GM12801 (cell line): ENCODE measurements around the gene ASB6.

Source experiments
- TF ChIP-seq, protein P1 (sequence below): IDR thresholded peaks from one replicate; pipeline ENCODE4 v1.5.1; 2011; ENCODE audit warnings: control low read depth; ENCODE audit not compliant: insufficient read length; ENCODE audit errors: extremely low read depth

Gene ASB6

GRCh38 chr9:129640871-129641749, 841 bp downstream of the ASB6 start:
- TF ChIP-seq, protein P1, sequence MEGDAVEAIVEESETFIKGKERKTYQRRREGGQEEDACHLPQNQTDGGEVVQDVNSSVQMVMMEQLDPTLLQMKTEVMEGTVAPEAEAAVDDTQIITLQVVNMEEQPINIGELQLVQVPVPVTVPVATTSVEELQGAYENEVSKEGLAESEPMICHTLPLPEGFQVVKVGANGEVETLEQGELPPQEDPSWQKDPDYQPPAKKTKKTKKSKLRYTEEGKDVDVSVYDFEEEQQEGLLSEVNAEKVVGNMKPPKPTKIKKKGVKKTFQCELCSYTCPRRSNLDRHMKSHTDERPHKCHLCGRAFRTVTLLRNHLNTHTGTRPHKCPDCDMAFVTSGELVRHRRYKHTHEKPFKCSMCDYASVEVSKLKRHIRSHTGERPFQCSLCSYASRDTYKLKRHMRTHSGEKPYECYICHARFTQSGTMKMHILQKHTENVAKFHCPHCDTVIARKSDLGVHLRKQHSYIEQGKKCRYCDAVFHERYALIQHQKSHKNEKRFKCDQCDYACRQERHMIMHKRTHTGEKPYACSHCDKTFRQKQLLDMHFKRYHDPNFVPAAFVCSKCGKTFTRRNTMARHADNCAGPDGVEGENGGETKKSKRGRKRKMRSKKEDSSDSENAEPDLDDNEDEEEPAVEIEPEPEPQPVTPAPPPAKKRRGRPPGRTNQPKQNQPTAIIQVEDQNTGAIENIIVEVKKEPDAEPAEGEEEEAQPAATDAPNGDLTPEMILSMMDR = no peak

DNA sequence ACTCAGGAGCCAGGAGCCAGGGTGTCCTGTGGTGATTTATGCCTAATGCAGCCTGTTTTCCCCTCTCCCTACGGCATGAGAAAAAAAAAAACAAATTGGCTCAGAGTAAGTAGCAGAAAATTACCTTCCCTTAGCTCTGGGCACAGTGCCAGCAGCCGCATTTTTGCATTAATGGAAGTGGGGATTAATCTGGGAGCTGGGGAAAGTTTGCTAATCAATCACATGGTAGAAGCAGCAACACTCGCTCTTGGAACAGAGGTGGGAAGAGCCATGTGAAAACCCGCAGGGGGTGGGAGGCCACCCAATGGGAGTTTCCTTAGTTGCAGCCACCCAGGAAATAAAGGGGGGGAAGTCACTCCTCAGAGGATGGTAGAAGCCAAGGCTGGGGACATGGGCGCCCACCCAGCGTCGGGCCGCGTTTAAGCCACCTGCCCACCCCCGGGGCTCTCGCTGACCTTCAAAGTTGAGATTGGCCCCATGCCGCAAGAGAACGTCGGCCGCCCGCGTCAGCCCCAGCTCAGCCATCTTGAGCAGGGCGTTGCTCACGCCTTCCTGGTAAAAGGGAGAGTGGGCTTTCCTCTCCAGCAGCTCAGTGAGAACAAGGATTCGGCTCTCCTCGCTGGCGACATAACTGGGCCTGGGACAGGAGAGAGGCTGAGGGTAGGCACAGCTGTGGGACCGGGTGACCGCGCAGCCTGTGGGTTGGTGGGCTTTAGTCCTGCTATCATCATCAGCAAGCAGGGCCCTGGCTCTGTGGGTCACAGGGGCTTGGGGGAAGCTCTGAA, 1.7 kb downstream of the ASB6 start:
- TF ChIP-seq, protein P1 = no peak

DNA sequence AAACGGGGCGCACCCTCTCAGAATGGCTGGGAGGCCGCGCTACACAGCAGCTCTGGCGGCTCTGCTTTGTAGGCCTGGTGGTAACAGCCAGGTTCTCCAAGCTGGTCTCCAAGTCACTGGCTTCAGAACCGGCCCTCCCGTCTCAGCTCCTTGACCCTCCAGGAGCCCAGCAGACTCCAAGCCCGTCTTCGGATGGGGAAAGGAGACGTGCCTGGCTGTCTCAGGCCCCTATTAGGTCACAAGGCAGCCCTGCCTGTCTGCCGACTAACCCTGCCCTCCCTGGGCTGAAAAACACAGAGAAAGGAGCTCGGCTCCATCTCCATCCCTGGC, 2.2 kb downstream of the ASB6 start:
- TF ChIP-seq, protein P1 = no peak

- TF ChIP-seq, protein P1 = no peak
Observed at GRCh38 chr9:129639034-129639630, 2.8 kb downstream of the ASB6 start.

DNA sequence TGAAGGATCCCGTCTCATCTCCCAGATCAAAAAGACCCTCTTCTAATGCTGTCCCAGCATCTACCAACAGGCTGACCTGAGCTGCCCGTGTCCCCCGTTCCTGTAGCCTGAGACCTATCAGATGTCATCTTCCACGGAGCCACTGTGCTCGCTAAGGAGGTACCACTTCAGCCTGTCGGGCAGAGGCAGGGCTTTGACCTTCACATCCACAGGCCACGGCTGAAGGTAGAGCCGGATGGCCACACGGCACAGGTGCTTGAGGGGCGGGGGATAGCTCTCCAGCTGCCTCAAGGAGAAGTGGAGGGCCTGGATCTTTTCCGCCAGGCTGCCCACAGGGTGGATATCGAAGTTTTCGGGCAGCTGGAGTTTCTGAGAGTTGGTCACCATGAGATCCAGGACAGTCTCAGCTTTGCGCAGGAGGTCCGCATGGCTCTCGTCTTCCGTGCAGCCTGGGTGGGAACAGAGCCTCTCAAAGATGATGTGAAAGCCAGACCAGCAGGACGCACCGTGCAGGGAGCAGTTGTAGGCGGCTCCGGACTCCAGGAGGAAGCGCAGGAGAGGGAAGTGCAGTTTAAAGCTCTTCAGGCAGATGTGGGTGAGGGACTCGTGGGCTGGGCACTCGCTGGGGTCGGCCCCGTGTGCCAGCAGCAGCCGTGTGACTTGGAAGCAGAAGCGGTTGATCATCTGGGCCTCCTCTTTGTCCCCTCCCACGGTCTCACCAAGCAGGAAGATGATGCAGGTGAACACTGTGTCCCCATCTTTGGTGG, 4.1 kb downstream of the ASB6 start:
- TF ChIP-seq, protein P1 = no peak

GRCh38 chr9:129637102-129637501, 4.8 kb downstream of the ASB6 start:
- TF ChIP-seq, protein P1 = no peak
